LHCN-M2 (cell line): Measurements from ENCODE around the gene PPFIA2. TPM values are rescaled to one million over a fixed set of nuclear protein-coding genes. Genes with fewer than 3 reads are reported as not detected.

ENCODE experiments used
- DNase-seq: peaks from one replicate; pipeline ENCODE4 v3.0.0-alpha.2; 2012; ENCODE audit warnings: low read depth
- total RNA-seq: library from RNA; depleted of rRNA; stranded (reverse); fragments of >200 nt; gene quantifications from 2 replicates; pipeline ENCODE4 v1.2.3, GENCODE V29; 2014

The PPFIA2 gene
- total RNA-seq, 1 experiment from 2014 or later = not detected

DNA sequence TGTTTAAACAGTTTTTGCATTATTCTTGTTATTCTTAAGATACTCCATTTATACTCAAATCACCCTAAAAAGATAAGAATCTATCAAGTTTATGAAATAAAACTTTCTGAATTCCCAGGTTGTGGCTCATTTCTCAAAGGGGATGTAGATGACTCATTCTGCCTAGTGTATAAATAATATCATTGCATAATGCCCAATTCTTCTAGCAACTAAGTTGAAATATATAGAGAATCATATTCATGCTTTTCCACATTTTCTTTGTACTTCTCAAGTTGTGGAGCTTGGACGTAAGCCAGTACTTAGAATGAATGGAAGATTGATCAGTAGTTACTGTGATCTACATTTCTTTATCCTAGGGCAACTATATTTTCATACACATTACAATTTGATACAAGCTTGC lies 201.1 kb downstream of the PPFIA2 start:
- DNase-seq = no peak

DNA sequence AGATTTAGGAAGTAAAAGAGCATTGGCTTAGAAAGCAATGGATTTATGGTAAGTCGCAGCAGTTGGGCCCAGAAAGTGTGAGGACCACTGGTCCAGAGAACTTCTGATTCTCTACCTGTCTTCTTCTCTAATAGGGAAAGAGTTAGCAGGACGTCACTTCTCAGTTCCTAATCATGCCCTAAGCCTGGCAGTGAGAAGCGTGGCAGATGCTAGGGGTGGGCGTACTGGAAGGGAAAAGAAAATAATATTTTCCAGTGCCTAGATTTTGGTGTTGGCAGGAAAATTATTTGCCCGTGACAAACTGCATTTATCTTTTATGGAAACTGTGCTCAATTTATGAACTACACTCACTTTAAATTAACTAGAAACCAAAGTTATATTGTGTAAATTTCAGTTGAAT lies 212.3 kb downstream of the PPFIA2 start:
- no peak for DNase-seq

DNA sequence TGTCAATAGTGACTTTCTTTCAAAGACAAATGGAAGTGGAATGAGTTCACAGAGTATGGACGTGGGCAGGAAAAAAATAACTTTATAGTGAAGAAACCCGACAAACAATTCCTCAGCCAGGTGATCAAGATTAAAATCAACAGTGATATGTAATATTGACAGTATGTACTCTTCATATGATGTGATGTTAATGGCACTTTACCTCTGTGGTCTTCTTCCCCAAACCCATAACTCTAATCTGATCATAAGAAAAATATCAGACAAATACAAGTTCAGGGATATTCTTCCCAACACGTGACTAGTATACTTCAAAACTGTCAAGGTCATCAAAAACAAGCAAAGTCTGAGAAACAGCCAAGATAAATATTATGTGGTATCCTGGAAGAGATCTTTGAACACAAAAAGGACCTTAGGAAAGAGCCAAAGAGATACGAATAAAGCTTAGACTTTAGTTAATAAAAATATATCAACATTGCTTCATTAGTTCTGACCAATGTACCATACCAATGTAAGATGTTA lies 215.5 kb downstream of the PPFIA2 start:
- no peak for DNase-seq

DNA sequence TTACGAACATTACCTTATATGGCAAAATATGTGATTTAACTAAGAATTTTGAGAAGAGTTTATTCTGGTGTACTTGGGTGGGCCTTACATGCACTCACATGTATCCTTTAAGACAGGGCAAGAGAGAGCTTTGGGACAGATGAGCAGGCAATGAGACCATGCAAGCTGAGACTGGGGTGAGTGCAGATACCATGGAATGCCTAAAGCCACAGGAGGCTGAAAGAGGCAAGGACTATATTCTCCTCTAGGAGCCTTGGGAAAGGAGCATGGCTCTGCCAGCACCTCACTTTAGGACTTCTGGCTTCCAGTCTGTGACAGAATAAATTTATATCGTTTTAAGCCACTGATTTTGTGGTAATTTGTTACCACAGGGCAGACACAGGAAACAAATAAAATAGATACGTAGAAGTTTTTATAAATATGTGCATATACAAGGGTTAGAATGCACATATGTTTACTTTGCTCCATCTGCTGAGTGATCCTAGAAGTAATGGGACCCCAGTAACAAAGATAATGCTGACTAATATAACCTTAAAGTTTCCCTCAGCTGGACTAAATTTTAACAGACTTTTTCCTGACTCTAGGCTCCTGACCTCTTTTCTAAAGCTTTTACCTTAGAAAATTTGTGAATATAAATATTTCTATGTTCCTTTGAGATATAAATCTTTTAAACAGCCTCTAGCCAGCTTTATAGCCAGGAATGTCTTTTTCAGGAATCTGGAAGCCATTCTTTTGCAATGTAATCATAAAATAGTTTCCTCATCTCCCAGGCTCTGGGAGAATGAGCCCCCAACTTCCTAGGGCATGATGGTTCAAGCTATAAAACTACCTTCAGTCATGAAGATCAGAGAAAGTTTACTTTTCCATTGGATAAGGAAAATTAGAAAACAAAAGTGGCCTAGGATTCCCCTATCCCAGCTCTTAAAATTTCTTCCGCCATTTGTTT lies 216.8 kb downstream of the PPFIA2 start:
- DNase-seq = no peak

DNA sequence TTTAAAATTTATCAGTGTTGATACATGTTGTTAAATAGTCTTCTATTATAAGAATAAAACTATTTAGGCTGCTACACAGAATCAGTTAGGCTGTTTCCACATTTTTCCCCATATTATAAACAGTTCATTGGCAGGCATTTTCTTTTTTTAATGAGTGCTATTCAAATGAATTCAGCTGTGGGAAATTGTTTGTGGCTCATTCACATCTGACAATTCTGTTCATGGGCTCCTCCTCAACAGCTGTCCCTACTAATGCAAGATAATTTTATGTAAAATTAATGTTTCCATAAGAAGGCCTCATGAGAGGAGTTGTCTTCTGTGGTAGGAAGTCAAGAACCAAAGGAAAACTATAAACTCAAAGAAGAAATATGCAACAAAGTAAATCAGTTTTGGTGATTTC lies 218.0 kb downstream of the PPFIA2 start:
- no peak for DNase-seq

DNA sequence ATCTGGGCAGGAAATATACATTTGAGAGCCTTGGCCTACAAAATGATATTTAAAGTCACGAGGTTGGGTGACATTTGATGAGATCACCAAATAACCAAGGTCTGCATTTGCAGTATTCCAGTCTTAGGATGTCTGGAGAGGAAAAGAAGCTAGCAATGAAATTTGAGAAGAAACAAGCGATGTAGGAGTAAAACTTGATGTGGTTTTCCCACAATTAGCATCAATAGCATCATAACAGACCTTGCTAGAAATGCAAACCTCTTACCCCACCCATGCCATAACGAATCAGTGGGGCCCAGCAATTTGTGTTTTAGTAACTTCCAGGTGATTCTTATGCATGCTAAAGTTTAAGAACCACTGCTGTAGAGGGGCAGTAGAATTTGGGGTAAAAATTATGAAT lies 219.9 kb downstream of the PPFIA2 start:
- no peak for DNase-seq

DNA sequence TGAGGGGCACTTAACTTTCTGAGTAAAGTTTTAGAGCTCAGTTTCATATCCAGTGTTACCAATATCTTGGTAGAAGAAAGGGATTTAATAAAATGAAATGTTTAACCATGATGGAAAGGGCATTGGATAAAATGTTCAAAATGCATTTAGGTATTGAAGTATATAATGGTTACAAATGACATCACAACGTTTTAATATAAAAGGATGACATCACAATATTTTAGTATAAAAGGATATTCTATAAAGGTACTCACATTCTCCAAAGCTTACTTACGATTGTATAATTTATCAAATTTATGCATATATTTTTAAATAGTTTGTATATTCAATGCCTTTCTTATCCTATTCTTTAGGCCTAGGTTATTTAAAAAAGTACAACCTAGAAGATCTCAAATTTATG lies 226.1 kb downstream of the PPFIA2 start:
- no peak for DNase-seq

DNA sequence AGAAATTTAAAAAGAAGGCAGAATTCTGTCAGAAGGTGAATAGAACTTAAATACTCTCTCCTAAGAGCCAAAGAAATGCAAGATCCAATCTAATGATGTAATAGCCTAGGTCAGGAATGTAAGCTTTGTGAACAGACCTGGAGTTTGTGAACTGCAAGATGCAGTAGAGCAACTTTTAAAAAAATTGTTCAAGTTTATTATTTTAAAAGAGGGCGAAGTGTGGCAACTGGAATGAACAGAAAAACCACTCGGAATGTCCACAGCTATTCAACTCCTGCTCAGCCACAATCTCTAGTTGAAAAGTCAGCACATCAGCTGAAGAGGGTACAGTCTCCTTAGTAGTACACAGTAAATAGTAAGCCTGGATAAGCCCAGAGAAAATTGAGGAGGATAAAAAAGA lies 228.8 kb downstream of the PPFIA2 start:
- no peak for DNase-seq

DNA sequence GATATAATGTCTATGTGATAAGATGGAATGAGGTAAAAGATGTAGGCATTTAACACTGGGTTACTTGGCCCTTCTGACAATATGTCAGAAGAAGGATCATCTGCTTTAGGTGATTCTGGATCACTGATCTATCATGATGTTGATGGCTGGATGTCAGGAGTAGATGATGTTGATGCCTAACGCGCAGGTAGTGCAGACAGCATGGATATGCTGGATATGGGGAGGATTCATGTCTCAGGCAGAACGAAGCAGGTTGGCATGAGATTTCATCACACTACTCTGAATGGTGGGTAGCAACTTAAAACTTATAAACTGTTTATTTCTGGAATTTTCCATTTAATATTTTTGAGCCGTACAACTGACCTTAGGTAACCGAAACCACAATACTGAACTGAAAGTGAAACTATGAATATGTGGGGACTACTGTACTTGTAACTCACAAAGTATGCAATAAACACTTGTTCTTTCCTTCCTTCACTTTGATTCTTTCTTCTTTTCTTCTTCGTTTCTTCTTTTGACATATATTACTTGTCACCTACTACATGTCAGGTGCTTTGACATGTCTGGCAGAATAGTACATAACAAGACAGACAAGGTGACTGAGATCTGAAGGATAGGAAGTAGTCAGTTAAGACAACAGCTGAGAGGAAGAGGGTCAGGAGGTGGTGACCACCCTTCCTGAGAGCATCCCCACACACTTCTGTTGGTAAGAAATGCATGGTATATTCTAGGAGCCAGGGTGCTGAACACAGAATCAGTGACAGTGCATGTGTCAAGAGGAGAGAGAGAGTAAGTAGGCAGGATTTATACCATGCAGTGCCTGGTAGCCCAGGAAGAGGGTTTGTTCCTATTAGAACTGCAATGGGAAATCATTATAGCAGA lies 238.8 kb downstream of the PPFIA2 start:
- no peak for DNase-seq

DNA sequence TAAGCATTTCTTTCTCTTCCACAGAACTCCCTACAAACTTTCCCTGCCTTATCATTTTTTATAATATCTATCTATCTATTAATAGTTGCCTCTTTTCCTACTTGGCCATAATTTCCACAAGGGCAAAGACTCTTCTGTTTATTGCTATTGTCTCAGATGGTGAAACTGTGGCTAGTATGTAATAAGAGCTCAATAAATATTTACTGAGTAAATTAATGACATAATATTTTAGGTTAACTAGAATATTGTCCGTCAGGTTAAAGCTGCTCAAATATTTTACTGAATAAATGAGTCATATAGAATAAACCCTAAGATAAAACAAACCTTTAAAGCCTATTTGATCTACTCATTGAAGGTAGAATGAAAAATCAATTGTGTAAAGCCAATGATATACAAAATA lies 240.5 kb downstream of the PPFIA2 start:
- DNase-seq = no peak

DNA sequence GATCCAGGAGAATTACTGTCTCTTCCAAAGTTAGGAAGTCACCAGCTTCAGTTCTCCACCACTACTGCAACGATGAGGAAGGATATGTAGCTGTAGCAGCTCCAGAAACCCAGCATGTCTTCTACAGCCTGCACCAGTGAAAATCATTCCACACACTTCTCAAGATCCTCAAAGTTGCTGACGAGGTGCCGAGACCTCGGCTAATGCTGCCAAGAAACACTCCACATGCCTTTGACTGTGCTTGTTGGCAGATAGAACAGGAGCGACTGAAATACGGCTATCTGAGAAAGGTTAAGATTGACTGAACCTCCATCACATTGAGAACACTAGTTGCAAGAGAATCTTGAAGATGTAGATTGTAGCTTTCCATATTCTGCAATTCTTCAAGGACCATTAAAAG lies 241.9 kb downstream of the PPFIA2 start:
- no peak for DNase-seq

DNA sequence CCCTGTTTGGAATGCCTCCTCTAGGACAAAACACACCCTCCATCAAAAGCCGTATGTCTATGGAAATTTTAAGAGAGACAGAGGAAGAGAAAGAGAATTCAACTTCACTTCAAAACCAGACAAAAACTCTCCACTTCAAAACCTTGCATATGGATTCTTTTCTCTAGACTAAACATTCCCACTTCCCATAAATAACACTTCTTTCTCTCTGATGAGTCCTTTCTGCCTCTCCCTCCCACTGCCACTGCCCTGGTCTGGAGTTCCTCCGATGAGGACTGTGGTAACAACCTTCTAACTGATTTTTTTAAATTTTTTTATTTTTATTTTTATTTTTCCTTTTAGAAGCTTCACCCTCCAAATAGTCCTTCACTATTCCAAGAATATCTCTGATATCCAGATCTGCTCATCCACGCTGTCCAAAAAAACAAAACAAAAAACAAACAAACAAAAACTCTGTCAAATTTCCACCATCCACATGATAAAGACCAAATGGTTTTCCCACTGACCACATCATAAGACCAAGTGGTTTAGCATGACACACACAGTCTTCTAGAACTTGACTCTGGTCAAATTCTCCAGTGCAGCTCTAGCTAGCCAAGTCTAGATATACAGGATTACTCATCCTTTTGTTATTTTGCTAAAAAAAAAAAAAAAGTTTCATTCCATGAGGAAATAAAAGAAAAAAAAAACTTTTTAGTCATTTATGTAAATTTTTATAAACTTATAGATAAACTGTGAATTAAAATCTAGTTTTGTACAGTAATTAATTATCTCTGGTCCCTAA lies 256.0 kb downstream of the PPFIA2 start:
- peak; percentile 27 for DNase-seq

DNA sequence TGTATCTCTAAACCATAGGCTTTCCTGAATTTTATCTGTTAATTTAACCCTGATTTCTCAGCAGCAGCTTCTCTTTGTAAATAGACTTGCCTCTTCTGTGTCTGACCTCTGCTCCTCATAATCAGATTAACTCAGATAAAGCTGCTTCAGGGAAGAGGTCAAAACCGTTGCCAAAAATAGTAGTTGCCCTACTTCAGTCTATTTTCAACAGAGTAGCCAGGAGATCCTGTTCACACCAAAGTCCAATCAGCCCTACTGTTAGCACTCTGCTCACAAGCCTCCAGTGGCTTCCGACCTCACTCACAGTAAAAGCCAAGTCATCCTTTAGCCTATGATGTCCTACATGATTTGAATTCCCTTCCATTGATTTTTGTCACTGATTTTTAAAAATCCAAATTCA lies 258.4 kb downstream of the PPFIA2 start:
- no peak for DNase-seq

DNA sequence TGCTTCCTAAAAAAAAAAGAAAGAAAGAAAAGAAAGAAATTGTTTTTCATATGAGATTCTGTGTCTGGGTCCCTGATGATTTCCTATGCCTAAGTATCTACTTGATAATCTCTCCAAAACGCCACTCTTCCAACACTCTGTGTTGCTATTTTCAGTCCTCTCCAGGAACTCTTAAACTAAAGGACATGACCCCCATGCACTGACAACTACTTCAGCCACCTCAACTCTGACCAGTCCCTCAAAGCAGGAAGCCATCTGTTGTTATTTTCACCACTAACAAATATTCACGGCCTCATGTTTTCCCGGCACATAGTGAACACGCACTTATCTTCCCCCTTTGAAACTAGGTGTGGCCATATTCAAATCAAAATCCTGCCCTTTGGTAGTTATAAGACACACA lies 259.3 kb downstream of the PPFIA2 start:
- DNase-seq = no peak

DNA sequence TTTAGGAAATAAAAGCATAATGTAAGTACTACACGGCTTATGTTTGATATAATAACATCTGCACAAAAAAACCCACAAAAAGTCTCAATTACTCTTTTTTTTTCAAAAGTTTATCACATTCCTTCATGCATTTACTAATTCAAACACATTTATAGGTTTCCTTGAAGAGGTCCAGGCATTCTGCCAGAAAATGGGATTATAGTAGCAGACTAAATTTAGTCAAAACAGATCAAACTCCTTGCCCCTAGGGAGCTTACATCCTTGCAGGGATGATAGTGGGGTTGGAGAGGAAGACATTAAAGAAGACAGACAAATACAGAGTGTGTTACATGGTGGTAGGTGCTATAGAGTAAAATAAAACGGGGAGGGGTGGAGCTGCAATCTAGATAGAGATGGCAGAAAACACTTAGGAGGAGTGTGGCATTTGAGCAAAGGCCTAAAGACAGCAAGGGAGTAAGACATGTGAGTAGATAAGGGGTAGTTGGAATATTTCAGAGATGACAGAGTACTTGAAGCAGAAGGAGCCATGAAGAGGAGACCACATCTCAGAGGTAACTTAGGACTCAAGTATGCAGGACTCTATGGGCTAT lies 266.9 kb downstream of the PPFIA2 start:
- DNase-seq = no peak

DNA sequence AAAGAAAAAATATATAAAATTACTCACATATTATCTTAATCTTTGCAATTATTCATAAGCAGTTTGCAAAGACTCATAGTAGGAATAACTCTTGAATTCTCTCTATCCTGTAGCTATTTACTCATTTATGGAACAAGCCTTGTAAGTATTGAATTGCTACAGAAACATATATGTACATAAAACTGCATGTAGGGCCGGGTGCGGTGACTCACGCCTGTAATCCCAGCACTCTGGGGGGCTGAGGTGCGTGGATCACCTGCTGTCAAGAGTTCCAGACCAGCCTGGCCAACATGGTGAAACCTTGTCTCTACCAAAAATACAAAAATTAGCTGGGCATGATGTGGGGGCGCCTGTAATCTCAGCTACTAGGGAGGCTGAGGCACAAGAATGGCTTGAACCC lies 286.2 kb downstream of the PPFIA2 start:
- DNase-seq = no peak

DNA sequence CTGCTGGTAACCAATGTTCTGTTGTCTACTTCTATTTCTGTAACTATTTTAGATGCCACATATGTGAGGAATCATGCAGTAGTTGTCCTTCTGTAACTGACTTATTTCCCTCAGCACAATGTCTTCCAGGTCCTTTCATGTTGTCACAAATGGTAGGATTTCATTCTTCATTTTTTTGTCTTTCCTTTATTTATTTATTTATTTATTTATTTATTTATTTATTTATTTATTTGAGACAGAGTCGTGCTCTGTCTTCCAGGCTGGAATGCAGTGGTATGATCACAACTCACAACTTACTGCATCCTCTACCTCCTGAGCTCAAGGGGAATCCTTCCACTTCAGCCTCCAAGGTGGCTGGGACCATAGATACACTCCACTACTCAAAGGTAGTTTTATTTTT lies 288.2 kb downstream of the PPFIA2 start:
- no peak for DNase-seq

DNA sequence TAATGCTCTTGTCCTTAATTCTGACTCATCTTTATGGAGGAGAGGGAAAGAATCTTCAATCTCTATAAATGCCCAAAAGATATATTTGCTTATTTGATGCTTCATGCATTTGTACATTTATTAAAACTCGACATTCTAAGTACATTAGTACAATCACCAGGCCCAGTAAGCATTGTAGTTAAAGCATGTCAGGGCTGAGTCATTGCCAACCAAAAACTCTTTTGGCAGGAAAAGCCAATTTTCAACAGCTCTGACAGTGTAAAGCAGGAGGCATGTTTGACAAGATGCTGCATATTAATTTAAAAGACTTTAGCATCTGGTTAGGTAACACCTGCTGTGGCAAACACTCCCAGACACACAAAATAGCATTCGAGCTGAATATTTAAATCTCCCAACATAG lies 290.9 kb downstream of the PPFIA2 start:
- peak; percentile 2 for DNase-seq

DNA sequence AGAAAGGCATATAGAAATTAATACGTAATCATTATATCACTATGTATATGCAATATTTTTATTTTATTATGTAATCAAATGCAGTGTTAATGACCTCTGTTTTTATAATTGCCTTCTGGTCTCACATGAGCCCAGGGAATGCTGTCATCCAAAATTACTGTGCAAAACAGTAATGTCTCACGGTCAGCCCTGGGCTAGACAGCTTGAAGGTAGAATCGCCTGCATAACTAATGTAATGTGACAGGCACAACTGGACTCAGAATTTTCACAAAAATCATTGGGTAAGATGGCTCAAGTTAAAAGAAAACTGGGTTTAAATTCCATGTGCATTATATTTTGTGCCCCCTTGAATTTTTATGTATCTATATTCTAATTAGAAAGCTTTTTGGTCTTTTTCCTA lies 293.3 kb downstream of the PPFIA2 start:
- DNase-seq = no peak

DNA sequence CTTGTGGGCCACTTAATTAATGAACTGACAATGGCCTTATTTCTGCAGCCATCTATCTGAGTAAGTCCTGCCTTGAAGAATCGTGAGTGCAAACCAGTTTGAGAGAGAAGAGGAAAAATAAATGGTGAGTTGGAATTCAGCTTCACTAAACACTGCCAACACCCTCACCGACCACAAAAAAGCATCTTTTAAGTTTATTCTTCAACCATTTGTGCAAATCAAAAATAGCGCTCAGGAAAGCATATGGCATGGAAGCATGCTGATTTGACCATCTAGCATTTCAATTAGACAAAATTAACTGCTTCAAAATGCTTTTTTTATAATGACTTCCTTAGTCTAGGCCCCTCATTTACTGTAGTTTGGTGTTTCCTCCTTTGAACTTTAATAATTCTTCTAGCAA lies 294.0 kb downstream of the PPFIA2 start:
- no peak for DNase-seq

DNA sequence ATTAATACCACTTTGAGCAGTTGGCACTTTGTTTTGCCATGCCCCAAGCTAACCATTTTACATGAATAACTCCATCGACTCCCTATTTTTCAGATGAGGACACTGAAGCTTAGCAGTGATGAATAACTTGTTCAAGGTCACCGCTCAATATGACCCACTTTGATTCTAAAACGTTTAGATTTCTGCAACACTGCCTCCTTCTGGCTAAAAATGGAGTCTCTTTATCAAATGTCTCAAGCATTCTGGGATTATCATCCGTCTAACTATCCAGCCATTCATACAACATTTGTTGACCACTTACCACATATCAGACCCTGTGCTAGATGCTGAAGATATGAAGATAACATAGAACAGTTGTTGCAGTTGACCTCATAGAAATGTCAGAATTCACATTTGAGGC lies 298.0 kb downstream of the PPFIA2 start:
- peak; percentile 0 for DNase-seq
